GM12801 (cell line): ENCODE data around the gene SDCBP2.

ENCODE experiments used
- CTCF ChIP-seq: IDR thresholded peaks from one replicate; pipeline ENCODE4 v1.5.1; 2011; ENCODE audit warnings: control low read depth; ENCODE audit not compliant: insufficient read length; ENCODE audit errors: extremely low read depth

The SDCBP2 gene

GRCh38 chr20:1287787-1288569 lies 41.0 kb downstream of the SDCBP2 start:
- no peak for TF ChIP-seq CTCF

- no peak for TF ChIP-seq CTCF
These were observed 41.6 kb downstream of the SDCBP2 start for GRCh38 chr20:1287306-1287705.

GRCh38 chr20:1286267-1287024 lies 42.5 kb downstream of the SDCBP2 start:
- no peak for TF ChIP-seq CTCF

GRCh38 chr20:1283522-1284510 lies 45.1 kb downstream of the SDCBP2 start:
- no peak for TF ChIP-seq CTCF

GRCh38 chr20:1282966-1283365 lies 46.0 kb downstream of the SDCBP2 start:
- TF ChIP-seq CTCF, result no peak

- TF ChIP-seq CTCF, result no peak
These were observed 47.5 kb downstream of the SDCBP2 start for GRCh38 chr20:1281279-1282057.
